Astrocyte of the cerebellum (primary cell): ENCODE measurements around the gene VASH2.

Source experiments
- DNase-seq: peaks from one replicate; pipeline ENCODE4 v3.0.0-alpha.2; 2011; ENCODE audit warnings: low read depth
- H3K4me3 ChIP-seq: 2 replicates; pipeline ENCODE4 v1.5.1; 2011; ENCODE audit warnings: mild to moderate bottlenecking, low read depth, low read length, moderate library complexity
- CTCF ChIP-seq: IDR thresholded peaks from 2 replicates; pipeline ENCODE4 v1.5.1; 2012; ENCODE audit warnings: low read length, low read depth, moderate library complexity, mild to moderate bottlenecking; ENCODE audit errors: missing control alignments
- in situ Hi-C: cut with HindIII; loops from 2 replicates; pipeline ENCODE4 v1.10.0; 2017; ENCODE audit warnings: low sequenced_read_pairs

Gene VASH2

GRCh38 chr1:212933815-212934471, 16.4 kb upstream of the VASH2 start:
- in situ Hi-C loops, result loop anchor here (5.0 kb wide), 1 partner anchor 48 kb away; no protein-coding TSS in a partner anchor
- no peak overlapping the region for H3K4me3 ChIP-seq
- no peak for DNase-seq
- no peak for TF ChIP-seq CTCF

GRCh38 chr1:212935387-212935981, 14.9 kb upstream of the VASH2 start:
- H3K4me3 ChIP-seq, result no peak overlapping the region
- no peak for DNase-seq
- in situ Hi-C loops, result no loop called here
- TF ChIP-seq CTCF, result no peak

- TF ChIP-seq CTCF, result no peak
- DNase-seq, result no peak
- no peak overlapping the region for H3K4me3 ChIP-seq
- in situ Hi-C loops, result no loop called here
Measured at GRCh38 chr1:212937034-212937433, 13.3 kb upstream of the VASH2 start.

- no peak overlapping the region for H3K4me3 ChIP-seq
- no peak for DNase-seq
- no peak for TF ChIP-seq CTCF
- in situ Hi-C loops, result no loop called here
Measured at GRCh38 chr1:212938846-212939245, 11.5 kb upstream of the VASH2 start.

GRCh38 chr1:212941452-212941851, 8.9 kb upstream of the VASH2 start:
- no peak for TF ChIP-seq CTCF
- in situ Hi-C loops, result no loop called here
- no peak overlapping the region for H3K4me3 ChIP-seq
- no peak for DNase-seq

- no peak for DNase-seq
- no peak for TF ChIP-seq CTCF
- no peak overlapping the region for H3K4me3 ChIP-seq
- in situ Hi-C loops, result no loop called here
Measured at GRCh38 chr1:212942679-212943392, 7.5 kb upstream of the VASH2 start.
